Left ventricle myocardium inferior (tissue), 1 donor: ENCODE results near the gene PDE3B. TPM values are rescaled to one million over a fixed set of nuclear protein-coding genes. Genes with fewer than 3 reads are reported as not detected.

Experiments used
- DNase-seq: peaks from one replicate; pipeline ENCODE4 v3.0.0-alpha.2; 2020
- H3K27ac ChIP-seq: fragments of 200-600 bp; replicated peaks from 2 replicates; pipeline ENCODE4 v1.8.0; 2021
- H3K27me3 ChIP-seq: fragments of 200-600 bp; 2 replicates; pipeline ENCODE4 v1.8.0; 2021; ENCODE audit warnings: low read depth
- H3K36me3 ChIP-seq: fragments of 200-600 bp; 2 replicates; pipeline ENCODE4 v1.8.0; 2021
- H3K4me1 ChIP-seq: fragments of 200-600 bp; 2 replicates; pipeline ENCODE4 v1.8.0; 2021
- H3K4me3 ChIP-seq: fragments of 200-600 bp; 2 replicates; pipeline ENCODE4 v1.8.0; 2021; ENCODE audit warnings: mild to moderate bottlenecking, moderate library complexity
- H3K9me3 ChIP-seq: fragments of 200-600 bp; replicated peaks from 2 replicates; pipeline ENCODE4 v1.8.0; 2021
- CTCF ChIP-seq: fragments of 200-600 bp; IDR thresholded peaks from 2 replicates; pipeline ENCODE4 v1.8.0; 2021; ENCODE audit warnings: antibody characterized with exemption, mild to moderate bottlenecking, borderline replicate concordance
- intact Hi-C: fragments of 100-400 bp; cut with micrococcal nuclease; formaldehyde crosslinking; loops from one replicate; pipeline ENCODE4 v1.11.0; 2022
- total RNA-seq: library from RNA; stranded (reverse); fragmentation: NEBNext Ultra II Directional; extraction: Animal tissue kit (Norgen Biotek cat#: 25700); gene quantifications from one replicate; pipeline ENCODE4 v1.2.1, GENCODE V29; 2021
- donor health status: DM: no; HTN: yes; CAD: no; lungs with severe emphysema.

PDE3B gene
- total RNA-seq, 1 donor from 2014 or later = 5.9 TPM

GRCh38 chr11:14636119-14636518 lies 7.5 kb upstream of the PDE3B start:
- intact Hi-C loops = no loop called here
- Histone ChIP-seq H3K4me3 (no peak overlapping the region), H3K27ac (no peak overlapping the region), H3K36me3 (no peaks in the 10 kb centered on the region), H3K27me3 (no peaks in the 10 kb centered on the region), H3K9me3 (no peaks in the 10 kb centered on the region), H3K4me1 (no peaks in the 10 kb centered on the region)
- no peak for DNase-seq
- no peak for TF ChIP-seq CTCF

GRCh38 chr11:14637868-14638409 lies 5.7 kb upstream of the PDE3B start:
- H3K4me1 ChIP-seq = peaks cover under 1% of the 10 kb centered on the region
- H3K9me3 ChIP-seq = no peaks in the 10 kb centered on the region
- no peak overlapping the region for H3K27ac ChIP-seq
- H3K36me3 ChIP-seq = no peaks in the 10 kb centered on the region
- DNase-seq = no peak
- no peaks in the 10 kb centered on the region for H3K27me3 ChIP-seq
- TF ChIP-seq CTCF = no peak
- intact Hi-C loops = no loop called here
- no peak overlapping the region for H3K4me3 ChIP-seq

- intact Hi-C loops = no loop called here
- no peak for DNase-seq
- no peaks in the 10 kb centered on the region for H3K27me3 ChIP-seq
- no peak overlapping the region for H3K4me3 ChIP-seq
- H3K9me3 ChIP-seq = no peaks in the 10 kb centered on the region
- H3K36me3 ChIP-seq = no peaks in the 10 kb centered on the region
- no peak overlapping the region for H3K27ac ChIP-seq
- TF ChIP-seq CTCF = no peak
- peaks cover 5% of the 10 kb centered on the region for H3K4me1 ChIP-seq
Measured at GRCh38 chr11:14638561-14638960, 5.0 kb upstream of the PDE3B start.

GRCh38 chr11:14641801-14642200 lies 1.8 kb upstream of the PDE3B start:
- Histone ChIP-seq H3K27ac (no peak overlapping the region), H3K36me3 (no peaks in the 10 kb centered on the region), H3K9me3 (no peaks in the 10 kb centered on the region), H3K4me1 (peaks cover 33% of the 10 kb centered on the region), H3K4me3 (no peak overlapping the region), H3K27me3 (no peaks in the 10 kb centered on the region)
- DNase-seq = no peak
- no peak for TF ChIP-seq CTCF
- intact Hi-C loops = loop anchor here (5.0 kb wide), 1 partner anchor 100 kb away; no protein-coding TSS in a partner anchor

- Histone ChIP-seq H3K9me3 (no peaks in the 10 kb centered on the region), H3K4me1 (peaks cover 36% of the 10 kb centered on the region), H3K36me3 (no peaks in the 10 kb centered on the region), H3K4me3 (peak overlapping the region; percentile 91), H3K27me3 (no peaks in the 10 kb centered on the region), H3K27ac (no peak overlapping the region)
- TF ChIP-seq CTCF = no peak
- intact Hi-C loops = loop anchor here (5.0 kb wide), 1 partner anchor 100 kb away; no protein-coding TSS in a partner anchor
- DNase-seq = no peak
Measured at GRCh38 chr11:14642453-14642852, 1.2 kb upstream of the PDE3B start.
